Measurements from ENCODE around the gene HIPK4.
A peak's percentile ranks its signal among the peaks of the same experiment; 100 is the strongest.

Gene HIPK4

DNA sequence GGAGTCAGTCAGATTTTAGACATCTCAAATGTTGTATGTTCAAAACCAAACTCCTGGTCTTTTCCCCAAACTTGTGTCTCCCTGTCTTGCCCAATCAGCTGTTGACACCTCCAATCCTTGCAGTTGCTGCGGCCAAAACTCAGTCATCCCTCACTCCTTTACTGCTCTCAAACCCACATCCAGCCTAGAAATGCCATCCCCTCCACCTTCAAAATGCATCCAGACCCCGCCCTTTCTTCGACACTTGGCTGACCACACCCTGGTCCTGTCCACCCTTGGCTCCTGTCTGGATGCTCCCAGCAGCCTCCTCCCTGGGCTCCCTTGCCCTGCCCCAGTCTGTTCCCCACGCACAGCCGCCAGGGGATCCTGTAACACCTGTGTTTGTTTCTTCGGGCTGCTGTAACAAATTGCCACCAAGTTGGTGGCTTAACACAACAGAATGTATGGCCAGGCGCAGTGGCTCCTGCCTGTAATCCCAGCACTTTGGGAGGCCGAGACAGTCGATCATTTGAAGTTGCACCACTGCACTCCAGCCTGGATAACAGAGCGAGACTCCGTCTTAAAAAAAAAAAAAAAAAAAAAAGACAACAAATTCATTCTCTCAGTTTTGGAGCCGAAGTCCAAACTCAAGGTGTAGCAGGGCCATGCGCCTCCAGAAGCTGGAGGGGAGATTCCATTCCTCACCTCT is 29.8 kb downstream of the HIPK4 start:
- H3K4me3 ChIP-seq (ENCODE audit: low read depth, low read length): no peak overlapping the region
- DNase-seq (ENCODE audit: low read depth): no peak
- TF ChIP-seq, protein P1, sequence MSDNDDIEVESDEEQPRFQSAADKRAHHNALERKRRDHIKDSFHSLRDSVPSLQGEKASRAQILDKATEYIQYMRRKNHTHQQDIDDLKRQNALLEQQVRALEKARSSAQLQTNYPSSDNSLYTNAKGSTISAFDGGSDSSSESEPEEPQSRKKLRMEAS (IDR thresholded peaks at IDR 0.05; ENCODE audit: low read depth, low read length): no peak
- TF ChIP-seq, protein P2, sequence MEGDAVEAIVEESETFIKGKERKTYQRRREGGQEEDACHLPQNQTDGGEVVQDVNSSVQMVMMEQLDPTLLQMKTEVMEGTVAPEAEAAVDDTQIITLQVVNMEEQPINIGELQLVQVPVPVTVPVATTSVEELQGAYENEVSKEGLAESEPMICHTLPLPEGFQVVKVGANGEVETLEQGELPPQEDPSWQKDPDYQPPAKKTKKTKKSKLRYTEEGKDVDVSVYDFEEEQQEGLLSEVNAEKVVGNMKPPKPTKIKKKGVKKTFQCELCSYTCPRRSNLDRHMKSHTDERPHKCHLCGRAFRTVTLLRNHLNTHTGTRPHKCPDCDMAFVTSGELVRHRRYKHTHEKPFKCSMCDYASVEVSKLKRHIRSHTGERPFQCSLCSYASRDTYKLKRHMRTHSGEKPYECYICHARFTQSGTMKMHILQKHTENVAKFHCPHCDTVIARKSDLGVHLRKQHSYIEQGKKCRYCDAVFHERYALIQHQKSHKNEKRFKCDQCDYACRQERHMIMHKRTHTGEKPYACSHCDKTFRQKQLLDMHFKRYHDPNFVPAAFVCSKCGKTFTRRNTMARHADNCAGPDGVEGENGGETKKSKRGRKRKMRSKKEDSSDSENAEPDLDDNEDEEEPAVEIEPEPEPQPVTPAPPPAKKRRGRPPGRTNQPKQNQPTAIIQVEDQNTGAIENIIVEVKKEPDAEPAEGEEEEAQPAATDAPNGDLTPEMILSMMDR (IDR thresholded peaks at IDR 0.05; ENCODE audit: low read depth, low read length): no peak
- TF ChIP-seq MYC (IDR thresholded peaks at IDR 0.05; ENCODE audit: low read depth, low read length): no peak
- no peak for TF ChIP-seq POLR2A (IDR thresholded peaks at IDR 0.05; ENCODE audit: extremely low read depth, insufficient read length)

DNA sequence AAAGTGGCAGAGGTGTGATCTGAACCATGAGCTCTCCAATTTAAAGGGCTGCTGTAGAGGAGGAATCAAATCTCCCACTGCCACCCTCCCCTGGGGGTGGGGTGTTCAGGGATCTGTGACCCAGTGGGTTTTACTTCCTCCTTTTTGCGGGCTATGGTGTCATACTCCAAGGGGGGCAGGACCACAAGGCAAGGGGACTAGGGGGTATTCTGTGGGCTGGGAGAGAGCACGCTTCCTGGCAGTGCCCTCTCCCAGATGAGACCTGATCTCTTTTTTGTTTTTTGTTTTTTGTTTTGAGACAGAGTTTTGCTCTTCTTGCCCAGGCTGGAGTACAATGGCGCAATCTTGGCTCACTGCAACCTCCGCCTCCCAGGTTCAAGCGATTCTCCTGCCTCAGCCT is 31.2 kb downstream of the HIPK4 start:
- DNase-seq (ENCODE audit: low read depth): peak; percentile 83
- TF ChIP-seq, protein P1 (IDR thresholded peaks at IDR 0.05; ENCODE audit: low read depth, low read length): no peak
- TF ChIP-seq, protein P2 (IDR thresholded peaks at IDR 0.05; ENCODE audit: low read depth, low read length): no peak
- TF ChIP-seq MYC (IDR thresholded peaks at IDR 0.05; ENCODE audit: low read depth, low read length) (no peak), POLR2A (IDR thresholded peaks at IDR 0.05; ENCODE audit: extremely low read depth, insufficient read length) (no peak)
- no peak overlapping the region for H3K4me3 ChIP-seq (ENCODE audit: low read depth, low read length)

DNA sequence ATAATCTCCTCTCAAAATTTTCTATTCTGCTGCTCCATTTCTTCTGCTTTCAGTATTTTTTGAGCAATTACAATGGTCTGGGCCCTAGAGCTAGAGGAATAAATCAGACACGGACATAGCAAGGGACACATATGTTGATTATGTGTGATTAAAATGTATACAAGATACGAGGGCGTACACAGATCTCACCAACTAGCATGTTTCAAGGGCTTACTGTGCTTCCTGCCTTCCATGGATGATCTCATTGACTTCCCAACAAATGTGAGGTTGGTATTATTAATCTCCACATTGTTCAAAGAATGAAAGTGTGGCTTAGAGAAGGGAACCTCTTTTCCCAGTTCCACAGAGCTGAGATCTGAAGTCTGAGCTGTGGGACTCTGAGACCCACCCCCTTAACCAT is 32.3 kb downstream of the HIPK4 start:
- TF ChIP-seq, protein P2 (IDR thresholded peaks at IDR 0.05; ENCODE audit: low read depth, low read length): no peak
- TF ChIP-seq, protein P1 (IDR thresholded peaks at IDR 0.05; ENCODE audit: low read depth, low read length): no peak
- no peak for TF ChIP-seq POLR2A (IDR thresholded peaks at IDR 0.05; ENCODE audit: extremely low read depth, insufficient read length)
- no peak for TF ChIP-seq MYC (IDR thresholded peaks at IDR 0.05; ENCODE audit: low read depth, low read length)

DNA sequence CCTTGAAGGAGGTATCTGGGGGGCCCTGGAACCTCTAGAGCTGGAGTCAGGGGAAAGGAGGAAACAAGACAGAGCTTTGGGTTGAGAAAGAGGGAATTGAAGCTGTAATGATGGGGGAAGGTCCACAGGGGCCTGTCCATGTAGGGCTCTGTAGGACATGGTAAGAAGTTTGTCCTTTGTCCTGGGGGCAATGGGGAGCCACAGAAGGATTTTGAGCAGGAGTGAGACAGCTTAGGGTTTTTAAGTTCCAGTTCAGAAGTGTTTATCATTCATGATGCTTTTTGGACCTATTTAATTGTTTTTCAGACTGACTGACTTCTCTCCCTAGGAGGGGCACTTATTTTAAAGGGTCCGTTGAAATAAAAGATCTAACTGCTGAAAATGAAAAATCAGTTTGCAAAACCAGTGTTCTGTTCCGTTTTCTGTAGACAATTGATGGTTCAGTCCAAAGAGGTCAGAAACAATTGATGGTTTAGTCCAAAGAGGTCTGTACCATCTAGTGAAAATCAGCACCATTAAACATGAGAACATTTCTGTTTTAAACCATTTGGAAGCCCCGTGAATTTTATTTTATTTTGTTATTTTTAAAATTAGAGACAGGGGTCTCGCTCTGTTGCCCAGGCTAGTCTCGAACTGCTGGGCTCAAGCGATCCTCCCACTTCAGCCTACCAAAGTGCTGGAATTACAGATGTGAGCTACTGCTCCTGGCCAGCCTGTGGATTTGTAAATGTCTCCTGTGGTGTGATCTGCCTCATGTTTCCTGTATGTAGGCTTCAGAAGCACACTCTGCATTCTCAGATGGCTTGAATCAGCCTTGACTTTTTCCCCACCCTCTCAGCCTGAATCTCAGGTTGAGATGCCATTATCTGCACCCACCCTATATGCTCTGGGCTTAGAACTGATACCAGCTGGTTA is 33.0 kb downstream of the HIPK4 start:
- H3K4me3 ChIP-seq (ENCODE audit: low read depth, low read length): no peak overlapping the region
- TF ChIP-seq MYC (IDR thresholded peaks at IDR 0.05; ENCODE audit: low read depth, low read length) (no peak), POLR2A (IDR thresholded peaks at IDR 0.05; ENCODE audit: extremely low read depth, insufficient read length) (no peak)
- TF ChIP-seq, protein P1 (IDR thresholded peaks at IDR 0.05; ENCODE audit: low read depth, low read length): no peak
- TF ChIP-seq, protein P2 (IDR thresholded peaks at IDR 0.05; ENCODE audit: low read depth, low read length): no peak
- no peak for DNase-seq (ENCODE audit: low read depth)

More for the DNA sequence above, 32.3 kb downstream of the HIPK4 start:
- DNase-seq (ENCODE audit: low read depth): no peak
- no peak overlapping the region for H3K4me3 ChIP-seq (ENCODE audit: low read depth, low read length)

DNA sequence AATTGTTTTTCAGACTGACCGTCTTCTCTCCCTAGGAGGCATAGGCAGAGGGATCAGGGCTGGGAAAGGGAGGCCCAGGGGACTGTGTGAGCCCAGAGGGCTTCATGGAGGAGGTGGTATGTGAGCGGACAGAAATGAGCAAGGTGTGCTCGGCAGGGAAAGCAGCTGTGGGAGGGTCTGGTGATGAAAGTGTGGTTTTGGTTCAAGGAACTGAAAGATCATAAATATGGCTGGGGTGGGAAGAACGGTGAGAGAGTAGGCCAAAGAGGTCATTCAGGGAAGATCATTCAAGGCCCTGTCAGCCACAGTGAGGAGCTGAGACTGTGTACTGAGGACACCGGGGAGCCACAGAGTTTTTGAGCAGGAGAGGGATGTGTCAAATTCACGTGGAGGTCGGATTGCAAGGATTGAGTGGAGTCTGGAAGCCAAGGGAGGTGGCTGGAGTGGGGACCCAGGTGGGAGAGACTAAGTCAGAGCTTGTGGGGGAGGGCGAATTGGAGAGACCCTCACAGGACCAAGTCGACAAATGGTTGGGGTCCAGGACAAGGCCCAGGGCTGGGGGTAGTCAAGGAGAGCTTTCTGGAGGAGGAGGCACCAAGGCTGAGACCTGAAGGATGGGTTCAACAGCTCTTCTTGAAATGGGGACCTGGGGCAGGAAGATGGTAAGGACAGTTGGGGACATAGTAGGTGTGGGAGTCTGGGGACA is 33.9 kb downstream of the HIPK4 start:
- DNase-seq (ENCODE audit: low read depth): no peak
- TF ChIP-seq, protein P1 (IDR thresholded peaks at IDR 0.05; ENCODE audit: low read depth, low read length): no peak
- TF ChIP-seq, protein P2 (IDR thresholded peaks at IDR 0.05; ENCODE audit: low read depth, low read length): no peak
- TF ChIP-seq MYC (IDR thresholded peaks at IDR 0.05; ENCODE audit: low read depth, low read length) (no peak), POLR2A (IDR thresholded peaks at IDR 0.05; ENCODE audit: extremely low read depth, insufficient read length) (no peak)

More for the DNA sequence above, 33.9 kb downstream of the HIPK4 start:
- no peak overlapping the region for H3K4me3 ChIP-seq (ENCODE audit: low read depth, low read length)
